Sciatic nerve (tissue), 2 donors: ENCODE results near the gene MSLN. TPM values are rescaled to one million over a fixed set of nuclear protein-coding genes. Genes with fewer than 3 reads are reported as not detected.

ENCODE experiments used
- ATAC-seq: fragments of 200-7000 bp; cut with Tn5 transposase; one replicate; pipeline ENCODE4 v1.9.1; 2020; ENCODE audit warnings: mild to moderate bottlenecking, moderate library complexity
- DNase-seq: peaks from one replicate; pipeline ENCODE4 v3.0.0-alpha.2; 2020; ENCODE audit warnings: low spot score
- intact Hi-C: fragments of 100-400 bp; cut with DNase I; formaldehyde crosslinking; loops from one replicate; pipeline ENCODE4 v1.14.2; 2022
- microRNA-seq: library from miRNA; unstranded; fragments of <30 nt; microRNA quantifications from one replicate; pipeline ENCODE4 v1.2.0, GENCODE V29; 2020
- total RNA-seq: library from RNA; stranded (reverse); fragmentation: NEBNext Ultra II Directional; extraction: Animal tissue kit (Norgen Biotek cat#: 25700); gene quantifications from one replicate; pipeline ENCODE4 v1.2.1, GENCODE V29; 2021
- donor health status: DM: no; HTN: no; CAD: no.
- donor health status: DM: no; HTN: no; CAD: no.

Gene MSLN
- total RNA-seq, 1 donor from 2014 or later = 2.9 TPM

DNA sequence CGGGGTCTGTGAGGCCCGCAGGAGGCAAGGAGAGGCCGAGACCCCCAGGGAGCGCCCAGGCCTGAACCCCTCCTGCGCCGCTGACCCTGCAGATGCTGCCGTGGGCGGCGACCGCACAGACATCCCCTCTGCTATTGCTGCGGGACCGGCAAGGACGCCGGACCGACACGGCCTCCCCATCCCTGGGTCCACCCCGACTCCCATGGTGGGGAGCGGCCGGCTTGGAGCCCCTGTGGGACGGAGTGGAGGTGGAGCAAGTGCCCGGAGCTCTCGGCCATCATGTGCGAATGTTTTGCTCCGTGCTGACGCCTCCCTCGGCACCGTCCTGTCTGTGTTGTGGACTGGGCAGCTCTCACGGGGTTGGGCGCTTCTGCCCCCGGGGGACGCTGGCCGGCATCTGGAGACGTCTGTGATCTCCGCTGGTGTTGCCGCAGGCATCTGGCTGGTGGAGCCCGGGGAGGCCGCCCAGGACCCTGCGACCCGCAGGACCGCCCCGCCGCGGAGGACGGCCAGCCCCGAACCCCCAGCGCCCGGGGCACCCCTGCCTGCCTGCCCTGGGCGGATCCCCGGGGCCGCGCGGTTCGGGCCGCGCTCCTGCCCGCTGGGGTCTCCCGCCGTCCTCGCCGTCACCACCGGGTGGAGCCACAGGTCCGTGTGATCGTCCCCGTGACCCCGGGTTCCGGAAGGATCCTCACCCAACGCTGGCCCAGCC, 52.8 kb downstream of the MSLN start:
- DNase-seq = peak; percentile 78
- intact Hi-C loops = loop anchor here (5.0 kb wide), 1 partner anchor 244 kb away; no protein-coding TSS in a partner anchor
- ATAC-seq = peak; percentile 84

DNA sequence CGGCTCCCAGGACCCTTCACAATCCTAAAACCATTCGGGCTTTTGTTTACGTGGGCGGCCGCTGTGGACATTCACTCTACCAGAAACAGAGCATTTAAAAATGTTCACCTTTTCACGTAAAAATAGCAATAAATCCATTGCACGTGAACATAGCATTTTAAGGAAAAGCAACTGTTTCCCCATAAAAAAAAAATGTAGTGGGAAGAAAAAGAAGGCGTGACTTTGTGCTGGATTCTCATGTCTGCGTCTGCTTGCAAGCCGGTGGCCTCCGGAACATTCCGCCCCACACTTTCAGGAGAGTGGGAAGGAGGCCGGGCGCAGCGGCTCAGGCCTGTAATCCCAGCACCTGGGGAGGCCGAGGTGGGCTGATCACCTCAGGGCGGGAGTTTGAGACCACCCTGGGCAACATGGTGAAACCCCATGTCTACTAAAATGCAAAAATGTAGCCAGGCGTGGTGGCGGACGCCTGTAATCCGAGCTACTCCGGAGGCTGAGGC, 53.4 kb downstream of the MSLN start:
- no peak for ATAC-seq

DNA sequence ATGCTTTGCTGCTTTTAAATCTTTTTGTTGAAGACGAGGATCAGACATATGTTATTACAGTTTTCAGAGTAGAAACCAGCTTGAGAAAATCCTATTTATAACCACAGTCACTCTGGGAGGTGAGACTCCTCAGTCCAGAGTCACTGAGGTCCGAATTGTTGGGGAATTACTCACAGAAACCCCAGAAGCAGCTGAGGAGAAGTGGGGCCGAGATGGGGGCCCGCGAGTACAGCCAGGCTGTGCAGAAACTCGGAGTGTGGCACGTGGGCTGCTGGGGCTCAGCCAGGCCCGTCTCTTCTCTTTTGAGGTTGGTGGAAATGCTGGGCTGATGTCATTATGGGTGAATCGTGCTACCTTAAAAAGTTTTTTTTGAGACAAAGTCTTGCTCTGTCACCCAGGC, 54.4 kb downstream of the MSLN start:
- no peak for DNase-seq
- intact Hi-C loops = loop anchor here (1.0 to 5.0 kb wide), 2 partner anchors 100 to 242 kb away; no protein-coding TSS in a partner anchor
- no peak for ATAC-seq

More for the DNA sequence above, 53.4 kb downstream of the MSLN start:
- intact Hi-C loops = loop anchor here (5.0 kb wide), 1 partner anchor 243 kb away; no protein-coding TSS in a partner anchor
- DNase-seq = no peak

- ATAC-seq (no peak), DNase-seq (no peak)
- intact Hi-C loops = loop anchor here (1.0 kb wide), 1 partner anchor 99 kb away; no protein-coding TSS in a partner anchor
These were observed 55.3 kb downstream of the MSLN start for GRCh38 chr16:815861-816260.

- intact Hi-C loops = no loop called here
- no peak for DNase-seq
- no peak for ATAC-seq
These were observed 56.7 kb downstream of the MSLN start for GRCh38 chr16:817001-817906.

DNA sequence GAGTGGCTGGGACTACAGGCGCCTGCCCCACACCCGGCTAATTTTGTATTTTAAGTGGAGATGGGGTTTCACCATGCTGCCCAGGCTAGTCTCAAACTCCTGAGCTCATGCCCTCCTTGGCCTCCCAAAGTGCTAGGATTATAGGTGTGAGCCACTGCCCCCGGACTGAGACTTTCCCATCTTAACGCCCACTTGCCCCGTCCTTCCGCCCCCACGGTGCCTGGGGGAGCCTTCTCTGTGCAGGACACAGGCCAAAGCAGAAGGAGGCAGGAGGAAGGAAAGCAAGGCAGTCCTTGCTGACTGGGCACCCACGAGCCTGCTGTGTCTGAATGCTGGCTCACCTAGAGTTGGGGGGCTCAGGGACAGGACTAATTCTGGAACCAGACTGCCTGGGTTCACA, 57.6 kb downstream of the MSLN start:
- ATAC-seq (no peak), DNase-seq (no peak)
- intact Hi-C loops = no loop called here

Small RNA genes within 50 kb of the gene (microRNA-seq; reads per million reads assigned to microRNA genes)
- not detected for gene MIR662

Other genes with a start within 250 kb of the MSLN start
- 35.2 TPM for gene CAPN15, start 233.0 kb upstream of the MSLN start, total RNA-seq
- gene PRR35, start 200.3 kb upstream of the MSLN start, total RNA-seq = not detected
- 1.2 TPM for gene NHLRC4, start 193.7 kb upstream of the MSLN start, total RNA-seq
- 46.6 TPM for gene PIGQ, start 190.8 kb upstream of the MSLN start, total RNA-seq
- 22.5 TPM for gene RAB40C, start 170.7 kb upstream of the MSLN start, total RNA-seq
- gene WFIKKN1, start 129.7 kb upstream of the MSLN start, total RNA-seq = 1.5 TPM
- gene METTL26, start 124.4 kb upstream of the MSLN start, total RNA-seq = 54.1 TPM
- 15.5 TPM for gene MCRIP2, start 118.9 kb upstream of the MSLN start, total RNA-seq
- gene WDR90, start 111.4 kb upstream of the MSLN start, total RNA-seq = 33.3 TPM
- 95.9 TPM for gene RHOT2, start 92.6 kb upstream of the MSLN start, total RNA-seq
- gene RHBDL1, start 85.1 kb upstream of the MSLN start, total RNA-seq = 1.6 TPM
- 80.2 TPM for gene STUB1, start 80.3 kb upstream of the MSLN start, total RNA-seq
- gene JMJD8, start 76.4 kb upstream of the MSLN start, total RNA-seq = 36.1 TPM
- gene WDR24, start 70.3 kb upstream of the MSLN start, total RNA-seq = 10.1 TPM
- gene FBXL16, start 54.9 kb upstream of the MSLN start, total RNA-seq = 6.5 TPM
- gene METRN, start 45.6 kb upstream of the MSLN start, total RNA-seq = 120 TPM
- 26.3 TPM for gene ANTKMT, start 39.6 kb upstream of the MSLN start, total RNA-seq
- 2.1 TPM for gene CCDC78, start 34.3 kb upstream of the MSLN start, total RNA-seq
- gene HAGHL, start 33.6 kb upstream of the MSLN start, total RNA-seq = 6.5 TPM
- gene CIAO3, start 19.7 kb upstream of the MSLN start, total RNA-seq = 26.9 TPM
- 11.4 TPM for gene RPUSD1, start 27.6 kb downstream of the MSLN start, total RNA-seq
- gene CHTF18, start 27.9 kb downstream of the MSLN start, total RNA-seq = 18.9 TPM
- gene GNG13, start 40.0 kb downstream of the MSLN start, total RNA-seq = not detected
- gene LMF1, start 210.2 kb downstream of the MSLN start, total RNA-seq = 31.3 TPM
- gene SOX8, start 221.0 kb downstream of the MSLN start, total RNA-seq = 57.7 TPM